GM12891 (cell line): ENCODE results near the gene TENM4.

ENCODE experiments used
- PAX5 ChIP-seq: IDR thresholded peaks from 2 replicates; pipeline ENCODE4 v1.6.1; 2011; ENCODE audit warnings: low read length, moderate library complexity, mild to moderate bottlenecking; ENCODE audit not compliant: insufficient read depth, severe bottlenecking
- POLR2A ChIP-seq: IDR thresholded peaks from 2 replicates; pipeline ENCODE4 v1.6.1; 2011; ENCODE audit warnings: low read depth, low read length, control low read depth
- POLR2AphosphoS5 ChIP-seq: IDR thresholded peaks from 2 replicates; pipeline ENCODE4 v1.6.1; 2011; ENCODE audit warnings: low read depth, low read length, control low read depth
- POU2F2 ChIP-seq: IDR thresholded peaks from 2 replicates; pipeline ENCODE4 v1.6.1; 2011; ENCODE audit warnings: low read depth, mild to moderate bottlenecking, control low read depth, low read length, moderate library complexity
- SPI1 ChIP-seq: IDR thresholded peaks from 2 replicates; pipeline ENCODE4 v1.6.1; 2011; ENCODE audit warnings: low read depth, low read length, control low read depth
- TAF1 ChIP-seq: IDR thresholded peaks from 2 replicates; pipeline ENCODE4 v1.6.1; 2011; ENCODE audit warnings: low read depth, low read length, control low read depth

DNA sequence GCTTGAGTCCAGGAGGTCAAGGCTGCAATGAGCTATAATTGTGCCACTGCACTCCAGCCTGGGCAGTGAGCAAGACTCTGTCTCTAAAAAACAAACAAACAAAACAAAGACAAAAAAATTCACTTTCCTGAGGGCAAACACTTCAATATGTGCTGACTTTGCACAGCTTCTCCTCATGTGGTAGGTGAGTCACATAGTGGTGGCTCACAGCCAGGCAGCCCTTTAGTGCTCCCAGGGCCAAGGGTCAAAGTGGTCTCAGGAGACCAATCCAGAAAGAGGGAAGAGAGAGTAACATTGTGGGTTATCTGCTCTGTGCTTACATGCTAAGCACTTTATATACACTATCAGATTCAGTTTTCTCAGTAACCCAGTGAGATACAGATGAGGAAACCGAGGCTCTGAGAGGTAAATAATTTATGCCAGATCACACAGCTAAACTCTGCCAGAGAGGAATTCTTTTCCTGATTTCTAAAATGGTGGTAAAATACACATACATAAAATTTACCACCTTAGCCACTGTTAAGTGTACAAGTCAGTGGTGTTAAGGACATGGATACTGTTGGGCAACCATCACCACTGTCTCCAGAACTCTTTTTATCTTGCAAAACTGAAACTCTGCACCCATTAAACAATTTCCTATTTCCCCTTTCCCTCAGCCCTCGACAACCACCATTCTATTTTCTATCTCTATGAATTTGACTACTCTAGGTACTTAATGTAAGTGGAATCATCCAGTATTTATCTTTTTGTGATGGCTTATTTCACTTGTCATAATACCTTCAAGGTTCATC is 634.4 kb downstream of the TENM4 start:
- TF ChIP-seq POLR2AphosphoS5 (no peak), POLR2A (no peak), PAX5 (no peak), TAF1 (no peak), POU2F2 (no peak), SPI1 (no peak)
